ENCODE measurements around the gene TP53TG5. TPM values are rescaled to one million over a fixed set of nuclear protein-coding genes. Genes with fewer than 3 reads are reported as not detected.

TP53TG5 gene
- total RNA-seq, 2 experiments from 2014 or later: not detected

DNA sequence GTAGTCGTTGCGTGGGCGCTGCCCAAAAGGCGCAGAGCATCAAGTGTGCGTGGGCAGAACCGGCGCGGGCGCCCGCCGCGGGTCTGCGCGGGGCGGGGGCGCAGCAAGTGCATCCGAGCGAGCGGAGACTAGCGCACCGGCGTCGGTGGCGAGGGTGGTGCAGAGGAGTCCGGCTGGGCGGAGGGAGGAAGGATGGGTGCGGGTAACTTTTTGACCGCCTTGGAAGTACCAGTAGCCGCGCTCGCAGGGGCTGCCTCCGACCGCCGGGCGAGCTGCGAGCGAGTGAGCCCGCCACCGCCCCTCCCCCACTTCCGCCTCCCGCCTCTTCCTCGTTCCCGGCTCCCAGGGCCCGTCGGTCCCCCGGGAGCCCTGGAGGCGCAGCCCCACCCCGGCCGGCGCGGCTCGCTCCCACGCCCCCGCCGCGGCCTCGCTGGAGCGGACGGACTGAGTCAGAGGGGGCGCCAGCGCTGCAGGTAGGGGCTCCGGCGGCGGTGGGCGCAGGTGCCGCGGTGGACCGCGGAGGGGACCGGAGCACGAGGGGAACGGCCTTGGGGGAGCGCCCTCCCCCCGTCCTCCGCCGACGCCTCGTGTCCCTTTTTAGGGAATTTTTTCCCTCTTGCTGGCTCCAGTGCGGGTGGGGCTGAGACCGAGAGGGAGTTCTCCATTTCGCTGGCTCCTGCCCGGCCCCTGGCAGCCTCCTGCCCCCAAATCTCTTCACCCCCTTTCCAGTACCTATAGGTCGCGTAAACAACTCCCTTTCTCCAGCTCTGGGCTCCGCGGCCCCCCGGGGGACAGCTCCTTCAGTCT is 28.3 kb upstream of the TP53TG5 start:
- Histone ChIP-seq H3K9me3 (ENCODE audit: low read length) (peaks cover 5% of the 10 kb centered on the region; the same call in 1 of the 2 replicates), H3K9me2 (ENCODE audit: insufficient read depth, low read length) (no peaks in the 10 kb centered on the region), H3K4me3 (ENCODE audit: low read depth, low read length, poor library complexity, severe bottlenecking) (peak overlapping the region; percentile 63), H3K4me2 (ENCODE audit: low read length) (peak overlapping the region; percentile 69), H3K79me2 (ENCODE audit: insufficient read depth, low read depth, low read length) (no peaks in the 10 kb centered on the region), H4K20me1 (ENCODE audit: insufficient read depth, low read length) (no peaks in the 10 kb centered on the region), H2AFZ (ENCODE audit: low read length) (peak overlapping the region; percentile 62; the same call in 1 of the 2 replicates), H3K36me3 (ENCODE audit: insufficient read depth, low read length) (no peaks in the 10 kb centered on the region), H3K27ac (ENCODE audit: low read depth, low read length, poor library complexity, severe bottlenecking) (no peak overlapping the region), H3K4me1 (ENCODE audit: insufficient read depth, low read length, poor library complexity, severe bottlenecking) (no peaks in the 10 kb centered on the region)
- BruUV-seq (replicated peaks): no TSS peak
- TF ChIP-seq EZH2phosphoT487 (IDR thresholded peaks at IDR 0.05; ENCODE audit: borderline replicate concordance, low read depth, low read length) (no peak), CTCF (conservative IDR thresholded peaks at IDR 0.05; ENCODE audit: low read length) (no peak)
- intact Hi-C loops (cut with micrococcal nuclease; ENCODE audit: unreplicated experiment): no loop called here
- no peak for DNase-seq (ENCODE audit: low spot score)
- CTCF ChIA-PET (ENCODE audit: unreplicated experiment): interaction anchor here (0.6 kb wide), 1 partner anchor 593 kb away, joined by 3 read pairs; no protein-coding TSS in a partner anchor
- POLR2A ChIA-PET: no interaction called here

DNA sequence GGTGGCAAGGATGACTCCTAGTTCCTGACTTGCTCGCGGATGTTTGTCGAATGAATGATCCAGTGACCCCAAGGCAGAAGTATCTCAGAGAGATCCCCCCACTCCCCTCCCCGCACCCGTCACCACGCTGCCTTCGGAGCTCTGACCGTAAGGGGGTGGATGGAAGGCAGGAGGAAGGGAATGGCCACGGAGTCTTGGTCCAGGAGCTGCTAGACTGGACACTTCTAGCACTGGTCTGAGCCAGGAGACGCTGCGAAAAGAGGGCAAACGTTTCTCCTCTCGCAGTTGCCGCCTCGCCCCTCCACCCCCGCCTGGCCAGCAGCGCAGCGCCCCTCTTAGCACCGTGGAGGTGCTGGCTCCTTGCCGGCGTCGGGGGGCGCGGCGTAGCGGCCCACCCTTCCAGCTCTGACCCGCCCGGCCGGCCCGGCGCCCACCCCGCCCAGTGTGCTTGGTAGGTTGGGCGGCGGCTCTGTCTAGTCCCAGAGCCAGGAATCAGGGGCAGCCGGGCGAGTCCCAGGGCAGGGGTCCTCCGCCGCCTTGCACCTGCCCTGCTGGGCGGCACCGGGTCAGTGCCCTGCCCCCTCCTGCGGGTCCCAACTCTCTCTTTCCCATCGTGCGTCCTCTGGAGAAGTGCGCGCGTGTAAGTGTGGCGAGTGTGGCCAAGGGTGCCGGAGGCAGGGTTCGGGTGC is 27.6 kb upstream of the TP53TG5 start:
- no TSS peak for BruUV-seq (replicated peaks)
- H3K27ac ChIP-seq (ENCODE audit: low read depth, low read length, poor library complexity, severe bottlenecking): no peak overlapping the region
- peaks cover 13% of the 10 kb centered on the region for H3K9me3 ChIP-seq (ENCODE audit: low read length)
- H3K79me2 ChIP-seq (ENCODE audit: insufficient read depth, low read depth, low read length): no peaks in the 10 kb centered on the region
- H3K4me1 ChIP-seq (ENCODE audit: insufficient read depth, low read length, poor library complexity, severe bottlenecking): no peaks in the 10 kb centered on the region
- H4K20me1 ChIP-seq (ENCODE audit: insufficient read depth, low read length): no peaks in the 10 kb centered on the region
- DNase-seq (ENCODE audit: low spot score): no peak
- TF ChIP-seq CTCF (conservative IDR thresholded peaks at IDR 0.05; ENCODE audit: low read length) (no peak), EZH2phosphoT487 (IDR thresholded peaks at IDR 0.05; ENCODE audit: borderline replicate concordance, low read depth, low read length) (no peak)
- POLR2A ChIA-PET: no interaction called here
- H3K36me3 ChIP-seq (ENCODE audit: insufficient read depth, low read length): no peaks in the 10 kb centered on the region
- peak overlapping the region; percentile 62; the same call in 1 of the 2 replicates for H2AFZ ChIP-seq (ENCODE audit: low read length)
- no peaks in the 10 kb centered on the region for H3K9me2 ChIP-seq (ENCODE audit: insufficient read depth, low read length)
- CTCF ChIA-PET (ENCODE audit: unreplicated experiment): no interaction called here
- peak overlapping the region; percentile 69 for H3K4me2 ChIP-seq (ENCODE audit: low read length)
- intact Hi-C loops (cut with micrococcal nuclease; ENCODE audit: unreplicated experiment): no loop called here
- H3K4me3 ChIP-seq (ENCODE audit: low read depth, low read length, poor library complexity, severe bottlenecking): peak overlapping the region; percentile 63
